ENCODE measurements around the gene ITGA6.

GRCh38 chr2:172426635-172427255, 641 bp upstream of the ITGA6 start:
- TF ChIP-seq EP300 (conservative IDR thresholded peaks at IDR 0.05; ENCODE audit: poor library complexity, severe bottlenecking) (no peak), POLR2AphosphoS5 (IDR thresholded peaks at IDR 0.05) (no peak), CTCF (IDR thresholded peaks at IDR 0.05; ENCODE audit: poor library complexity, severe bottlenecking) (no peak), SMC3 (conservative IDR thresholded peaks at IDR 0.05; ENCODE audit: poor library complexity) (no peak), TAF1 (IDR thresholded peaks at IDR 0.05; ENCODE audit: low read depth) (no peak), EZH2 (IDR thresholded peaks at IDR 0.05; ENCODE audit: borderline replicate concordance, insufficient read depth, low read length, poor library complexity, severe bottlenecking) (no peak)

Measured in neural cell (in vitro differentiated cells).